Neural crest cell (in vitro differentiated cells): ENCODE results near the gene DCC. TPM values are rescaled to one million over a fixed set of nuclear protein-coding genes. Genes with fewer than 3 reads are reported as not detected.

Source experiments
- DNase-seq: peaks from one replicate; pipeline ENCODE4 v3.0.0; 2021; ENCODE audit warnings: low read depth, mixed read lengths, low spot score
- H3K27ac Mint-ChIP-seq: one replicate; pipeline ENCODE4 v1.8.0; 2021; ENCODE audit warnings: mild to moderate bottlenecking, mixed read lengths; ENCODE audit not compliant: unreplicated experiment
- H3K27me3 Mint-ChIP-seq: 2 replicates; pipeline ENCODE4 v1.8.0; 2021; ENCODE audit warnings: low read depth, mild to moderate bottlenecking, mixed read lengths
- H3K36me3 Mint-ChIP-seq: 2 replicates; pipeline ENCODE4 v1.8.0; 2021; ENCODE audit warnings: low read depth, mild to moderate bottlenecking, mixed read lengths
- H3K4me1 Mint-ChIP-seq: 2 replicates; pipeline ENCODE4 v1.8.0; 2021; ENCODE audit warnings: mixed read lengths
- H3K4me3 Mint-ChIP-seq: one replicate; pipeline ENCODE4 v1.8.0; 2021; ENCODE audit warnings: mild to moderate bottlenecking, mixed read lengths
- H3K9me3 Mint-ChIP-seq: 2 replicates; pipeline ENCODE4 v1.8.0; 2021; ENCODE audit warnings: mixed read lengths
- total RNA-seq: library from RNA; stranded (reverse); gene quantifications from 2 replicates; pipeline ENCODE4 v1.2.1, GENCODE V29; 2021
- TF ChIP-seq, protein P1 (sequence below): fragments of 200-600 bp; sonication (generic); conservative IDR thresholded peaks from 2 replicates; pipeline ENCODE4 v1.5.0; 2021; ENCODE audit warnings: antibody characterized with exemption, mild to moderate bottlenecking

DCC gene
- total RNA-seq, 1 donor from 2014 or later = 10.1 TPM

- no peak overlapping the region for H3K27ac Mint-ChIP-seq
- H3K27me3 Mint-ChIP-seq = peaks cover 13% of the 10 kb centered on the region
- no peak overlapping the region for H3K4me3 Mint-ChIP-seq
- H3K9me3 Mint-ChIP-seq = no peaks in the 10 kb centered on the region
- TF ChIP-seq, protein P1, sequence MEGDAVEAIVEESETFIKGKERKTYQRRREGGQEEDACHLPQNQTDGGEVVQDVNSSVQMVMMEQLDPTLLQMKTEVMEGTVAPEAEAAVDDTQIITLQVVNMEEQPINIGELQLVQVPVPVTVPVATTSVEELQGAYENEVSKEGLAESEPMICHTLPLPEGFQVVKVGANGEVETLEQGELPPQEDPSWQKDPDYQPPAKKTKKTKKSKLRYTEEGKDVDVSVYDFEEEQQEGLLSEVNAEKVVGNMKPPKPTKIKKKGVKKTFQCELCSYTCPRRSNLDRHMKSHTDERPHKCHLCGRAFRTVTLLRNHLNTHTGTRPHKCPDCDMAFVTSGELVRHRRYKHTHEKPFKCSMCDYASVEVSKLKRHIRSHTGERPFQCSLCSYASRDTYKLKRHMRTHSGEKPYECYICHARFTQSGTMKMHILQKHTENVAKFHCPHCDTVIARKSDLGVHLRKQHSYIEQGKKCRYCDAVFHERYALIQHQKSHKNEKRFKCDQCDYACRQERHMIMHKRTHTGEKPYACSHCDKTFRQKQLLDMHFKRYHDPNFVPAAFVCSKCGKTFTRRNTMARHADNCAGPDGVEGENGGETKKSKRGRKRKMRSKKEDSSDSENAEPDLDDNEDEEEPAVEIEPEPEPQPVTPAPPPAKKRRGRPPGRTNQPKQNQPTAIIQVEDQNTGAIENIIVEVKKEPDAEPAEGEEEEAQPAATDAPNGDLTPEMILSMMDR = no peak
- H3K4me1 Mint-ChIP-seq = peaks cover 8% of the 10 kb centered on the region
- H3K36me3 Mint-ChIP-seq = no peaks in the 10 kb centered on the region
- DNase-seq = no peak
Observed at GRCh38 chr18:52334896-52335295, 5.1 kb upstream of the DCC start.

GRCh38 chr18:52337276-52337675 lies 2.7 kb upstream of the DCC start:
- TF ChIP-seq, protein P1 = no peak
- no peaks in the 10 kb centered on the region for H3K36me3 Mint-ChIP-seq
- DNase-seq = no peak
- no peak overlapping the region for H3K4me3 Mint-ChIP-seq
- H3K4me1 Mint-ChIP-seq = peaks cover 31% of the 10 kb centered on the region
- H3K9me3 Mint-ChIP-seq = no peaks in the 10 kb centered on the region
- H3K27ac Mint-ChIP-seq = no peak overlapping the region
- peaks cover 13% of the 10 kb centered on the region for H3K27me3 Mint-ChIP-seq

- peaks cover 10% of the 10 kb centered on the region for H3K27me3 Mint-ChIP-seq
- no peak for DNase-seq
- no peaks in the 10 kb centered on the region for H3K36me3 Mint-ChIP-seq
- H3K4me3 Mint-ChIP-seq = no peak overlapping the region
- H3K4me1 Mint-ChIP-seq = peaks cover 31% of the 10 kb centered on the region
- TF ChIP-seq, protein P1 = no peak
- H3K27ac Mint-ChIP-seq = no peak overlapping the region
- H3K9me3 Mint-ChIP-seq = no peaks in the 10 kb centered on the region
Observed at GRCh38 chr18:52340406-52341102, 557 bp downstream of the DCC start.

GRCh38 chr18:52341103-52341432 lies 1.1 kb downstream of the DCC start:
- no peak for DNase-seq
- Mint-ChIP-seq H3K9me3 (no peaks in the 10 kb centered on the region), H3K4me3 (no peak overlapping the region), H3K36me3 (no peaks in the 10 kb centered on the region), H3K27me3 (peaks cover 10% of the 10 kb centered on the region), H3K4me1 (peaks cover 31% of the 10 kb centered on the region), H3K27ac (no peak overlapping the region)
- TF ChIP-seq, protein P1 = no peak

DNA sequence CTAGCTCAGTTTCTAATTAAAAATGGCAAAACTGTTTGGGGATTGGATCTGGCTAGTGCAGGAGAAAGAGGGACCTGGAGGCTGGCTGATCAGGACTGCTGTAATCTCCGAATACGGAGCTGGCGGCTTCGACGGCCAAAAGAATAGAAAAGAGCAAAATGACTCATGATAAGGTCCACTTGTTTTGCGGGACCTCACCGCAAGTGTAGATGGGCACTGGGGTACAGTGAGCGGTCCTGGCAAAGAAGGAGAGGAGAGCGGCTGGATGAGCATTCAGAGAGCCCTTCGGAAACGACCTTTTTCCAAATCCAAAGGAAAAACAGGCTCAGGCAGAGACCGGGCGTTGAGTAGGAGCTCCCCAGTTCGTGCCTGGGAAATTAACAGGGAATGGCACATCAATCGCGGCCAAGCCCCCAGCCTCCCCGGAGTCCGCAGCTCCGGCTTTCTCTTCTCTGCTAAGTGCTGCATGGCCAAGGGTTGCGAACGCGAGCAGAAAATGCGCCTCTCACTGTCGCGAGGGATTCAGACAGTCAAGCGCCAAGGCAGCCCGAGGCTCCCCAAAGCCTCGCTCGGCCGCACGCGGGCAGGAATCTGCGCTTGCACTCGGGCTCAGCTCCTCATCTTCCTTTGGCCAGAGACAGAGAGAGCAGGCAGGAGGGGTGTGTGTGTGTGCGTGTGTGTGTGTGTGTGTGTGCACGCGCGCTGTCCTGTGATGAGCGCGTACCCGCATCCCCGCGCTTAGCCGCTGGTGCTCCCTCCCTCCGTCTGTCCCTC lies 1.8 kb downstream of the DCC start:
- no peak overlapping the region for H3K27ac Mint-ChIP-seq
- no peak overlapping the region for H3K4me3 Mint-ChIP-seq
- H3K27me3 Mint-ChIP-seq = peaks cover 10% of the 10 kb centered on the region
- TF ChIP-seq, protein P1 = no peak
- no peaks in the 10 kb centered on the region for H3K9me3 Mint-ChIP-seq
- H3K36me3 Mint-ChIP-seq = no peaks in the 10 kb centered on the region
- peaks cover 31% of the 10 kb centered on the region for H3K4me1 Mint-ChIP-seq
- peak; percentile 38 for DNase-seq
